Pancreas (tissue), 10 donors: ENCODE data around the gene PRDM15. TPM values are rescaled to one million over a fixed set of nuclear protein-coding genes. Genes with fewer than 3 reads are reported as not detected.

Source experiments
- ATAC-seq, 4 donors: fragments of 200-7000 bp; cut with Tn5 transposase; one replicate each; pipeline versions ENCODE4 v1.8.0 to v1.9.1; 2020; ENCODE audit warnings: mild to moderate bottlenecking in 4 of 4, moderate library complexity in 4 of 4
- DNase-seq, 6 donors: peaks; one replicate each; pipeline ENCODE4 v3.0.0-alpha.2; 2020
- FAIRE-seq: peaks from 2 replicates; lab custom pipeline; 2012; peaks lifted over from hg19 to GRCh38; lab: Jason Lieb, UNC
- H3K27ac ChIP-seq, 4 donors: fragments of 200-600 bp; sonication (generic); 1 replicate in 3 of 4; 2 replicates in 1 of 4; pipeline versions ENCODE4 v1.5.0 to v1.8.0; 2020
- H3K27me3 ChIP-seq, 4 donors: fragments of 200-600 bp; one replicate each; pipeline ENCODE4 v1.8.0; 2021
- H3K36me3 ChIP-seq, 3 donors: fragments of 200-600 bp; sonication (generic) in 1 of 3; one replicate each; pipeline versions ENCODE4 v1.5.0 to v1.8.0; 2020 to 2021
- H3K4me1 ChIP-seq, 3 donors: fragments of 200-600 bp; one replicate each; pipeline ENCODE4 v1.8.0; 2021
- H3K4me3 ChIP-seq, 4 donors: fragments of 200-600 bp; sonication (generic) in 2 of 4; one replicate each; pipeline versions ENCODE4 v1.5.0 to v1.8.0; 2020 to 2021
- H3K9me3 ChIP-seq, 4 donors: fragments of 200-600 bp; one replicate each; pipeline ENCODE4 v1.8.0; 2021
- WGBS, 2 donors: extraction: QIAGEN DNeasy Blood & Tissue Kit; methylation state at CpG; one replicate each; pipeline ENCODE4 v1.1.7; 2013; 5-methylcytosine and 5-hydroxymethylcytosine counted together
- intact Hi-C, 3 donors: fragments of 100-400 bp; cut with DNase I; formaldehyde crosslinking; loops; one replicate each; pipeline versions ENCODE4 v1.11.1 to v1.14.2; 2022
- polyA plus RNA-seq, 2 donors: library from polyadenylated mRNA; stranded (reverse); fragments of 200-250 nt; gene quantifications; one replicate each; pipeline ENCODE4 v1.2.3, GENCODE V29; 2013
- total RNA-seq, 6 donors: library from RNA; stranded (reverse); fragmentation: NEBNext Ultra II Directional in 4 of 6; extraction: Animal tissue kit (Norgen Biotek cat#: 25700) in 4 of 6; gene quantifications; one replicate each; pipeline versions ENCODE4 v1.2.1 to v1.2.4, GENCODE V29; 2021 to 2023
- TF ChIP-seq, protein P1 (sequence below), 4 donors: fragments of 200-600 bp; sonication (generic) in 3 of 4; IDR thresholded peaks; one replicate each; pipeline versions ENCODE4 v1.5.0 to v1.8.0; 2021; ENCODE audit warnings: antibody characterized with exemption in 4 of 4
- donor health status: healthy with polysubstance abuse.
- donor health status: DM: no; HTN: no; CAD: no; lungs with moderate emphysema.
- donor health status: DM: no; HTN: no; CAD: no.
- donor health status: control.
- donor health status: control.
- donor health status: Bipolar disorder and iron deficiency.
- donor health status: DM: yes; HTN: yes; CAD: no.
- donor health status: DM: no; HTN: no; CAD: no.
- donor health status: DM: no; HTN: no; CAD: no.
- donor health status: DM: yes; HTN: yes; CAD: no.

Gene PRDM15
- total and polyA plus RNA-seq, 8 donors = 1.6 to 3.9 (median 3.4) TPM

GRCh38 chr21:41750051-41750450 is 129.1 kb downstream of the PRDM15 start:
- WGBS, 2 donors = 88 to 97% methylated on average over 7 of the region's 7 CpGs
- H3K27ac ChIP-seq = no peak overlapping the region
- FAIRE-seq (no peak), DNase-seq (peak in 2 of 6 donors; percentile 27 to 58), ATAC-seq (no peak)
- intact Hi-C loops = loop anchor here in 1 of 3 donors (10.0 kb wide), 1 partner anchor 65 kb away; no protein-coding TSS in a partner anchor
- no peak overlapping the region for H3K4me3 ChIP-seq
- H3K9me3 ChIP-seq = no peaks in the 10 kb centered on the region
- H3K4me1 ChIP-seq = peaks cover 3 to 19% (median 9%) of the 10 kb centered on the region in 3 donors
- TF ChIP-seq, protein P1, sequence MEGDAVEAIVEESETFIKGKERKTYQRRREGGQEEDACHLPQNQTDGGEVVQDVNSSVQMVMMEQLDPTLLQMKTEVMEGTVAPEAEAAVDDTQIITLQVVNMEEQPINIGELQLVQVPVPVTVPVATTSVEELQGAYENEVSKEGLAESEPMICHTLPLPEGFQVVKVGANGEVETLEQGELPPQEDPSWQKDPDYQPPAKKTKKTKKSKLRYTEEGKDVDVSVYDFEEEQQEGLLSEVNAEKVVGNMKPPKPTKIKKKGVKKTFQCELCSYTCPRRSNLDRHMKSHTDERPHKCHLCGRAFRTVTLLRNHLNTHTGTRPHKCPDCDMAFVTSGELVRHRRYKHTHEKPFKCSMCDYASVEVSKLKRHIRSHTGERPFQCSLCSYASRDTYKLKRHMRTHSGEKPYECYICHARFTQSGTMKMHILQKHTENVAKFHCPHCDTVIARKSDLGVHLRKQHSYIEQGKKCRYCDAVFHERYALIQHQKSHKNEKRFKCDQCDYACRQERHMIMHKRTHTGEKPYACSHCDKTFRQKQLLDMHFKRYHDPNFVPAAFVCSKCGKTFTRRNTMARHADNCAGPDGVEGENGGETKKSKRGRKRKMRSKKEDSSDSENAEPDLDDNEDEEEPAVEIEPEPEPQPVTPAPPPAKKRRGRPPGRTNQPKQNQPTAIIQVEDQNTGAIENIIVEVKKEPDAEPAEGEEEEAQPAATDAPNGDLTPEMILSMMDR (IDR thresholded peaks at IDR 0.05) = no peak
- H3K36me3 ChIP-seq = peaks cover 2 to 50% (median 15%) of the 10 kb centered on the region in 3 donors
- H3K27me3 ChIP-seq = no peaks in the 10 kb centered on the region

- H3K9me3 ChIP-seq = no peaks in the 10 kb centered on the region
- H3K4me1 ChIP-seq = peaks cover 3 to 19% (median 9%) of the 10 kb centered on the region in 3 donors
- intact Hi-C loops = no loop called here
- ATAC-seq (no peak), FAIRE-seq (no peak), DNase-seq (peak in 2 of 6 donors; percentile 17 to 25)
- peaks cover 2 to 57% (median 18%) of the 10 kb centered on the region in 3 donors for H3K36me3 ChIP-seq
- no peaks in the 10 kb centered on the region for H3K27me3 ChIP-seq
- 94 to 95% methylated on average over 10 of the region's 10 CpGs for WGBS, 2 donors
- no peak overlapping the region for H3K4me3 ChIP-seq
- H3K27ac ChIP-seq = no peak overlapping the region
- TF ChIP-seq, protein P1 (IDR thresholded peaks at IDR 0.05) = no peak
These were observed 129.9 kb downstream of the PRDM15 start for GRCh38 chr21:41749286-41749685.

Other genes with a start within 250 kb of the PRDM15 start
- 10 to 100 TPM in 4 of 6 donors, 1 to 10 TPM in 2; 7.7 to 18.2 (median 12.8) TPM for gene RIPK4, start 112.3 kb downstream of the PRDM15 start, total RNA-seq
- gene RIPK4, start 112.3 kb downstream of the PRDM15 start, polyA plus RNA-seq = 10 to 100 TPM in 1 of 2 donors, 1 to 10 TPM in 1; 9.4 to 16.6 TPM
- 10 to 100 TPM in 5 of 6 donors, 1 to 10 TPM in 1; 8.0 to 16.8 (median 12.4) TPM for gene C2CD2, start 74.7 kb upstream of the PRDM15 start, total RNA-seq
- gene C2CD2, start 74.7 kb upstream of the PRDM15 start, polyA plus RNA-seq = 1 to 10 TPM; 7.9 to 8.6 TPM
- 1 to 10 TPM; 4.8 to 9.5 (median 8.0) TPM for gene ZBTB21, start 131.0 kb upstream of the PRDM15 start, total RNA-seq
- 1 to 10 TPM; 2.9 to 3.2 TPM for gene ZBTB21, start 131.0 kb upstream of the PRDM15 start, polyA plus RNA-seq
- gene UMODL1, start 192.0 kb upstream of the PRDM15 start, total RNA-seq = under 1 TPM in 1 of 6 donors, not detected in 5; 0.06 TPM
- under 1 TPM in 1 of 2 donors, not detected in 1; 0.02 TPM for gene UMODL1, start 192.0 kb upstream of the PRDM15 start, polyA plus RNA-seq